Stomach (tissue), 9 donors: ENCODE results near the gene CMTM7. TPM values are rescaled to one million over a fixed set of nuclear protein-coding genes. Genes with fewer than 3 reads are reported as not detected.

ENCODE experiments used
- DNase-seq, 2 donors: peaks; one replicate each; pipeline versions ENCODE4 v3.0.0 to v3.0.0-alpha.2; 2013 to 2019
- H3K27ac ChIP-seq, 5 donors: fragments of 200-600 bp in 4 of 5; sonication (generic) in 4 of 5; one replicate each; pipeline ENCODE4 v1.5.1; 2013 to 2019; ENCODE audit warnings: mild to moderate bottlenecking in 1 of 5, moderate library complexity in 1 of 5
- H3K27me3 ChIP-seq, 3 donors: fragments of 200-600 bp; sonication (generic); one replicate each; pipeline ENCODE4 v1.5.1; 2017 to 2019; ENCODE audit warnings: mixed run types in 1 of 3
- H3K36me3 ChIP-seq, 4 donors: fragments of 200-600 bp; sonication (generic); 1 replicate in 3 of 4; 2 replicates in 1 of 4; pipeline ENCODE4 v1.5.1; 2016 to 2019
- H3K4me1 ChIP-seq, 4 donors: fragments of 200-600 bp; sonication (generic); one replicate each; pipeline ENCODE4 v1.5.1; 2016 to 2019
- H3K4me3 ChIP-seq, 4 donors: fragments of 200-600 bp; sonication (generic) in 3 of 4; one replicate each; pipeline ENCODE4 v1.5.1; 2016 to 2019; ENCODE audit warnings: mild to moderate bottlenecking in 1 of 4
- H3K9me3 ChIP-seq, 4 donors: fragments of 200-600 bp; sonication (generic); one replicate each; pipeline ENCODE4 v1.5.1; 2016 to 2019
- CTCF ChIP-seq, 7 experiments: fragments of 450-650 bp in 4 of 7; fragments of 200-600 bp in 3 of 7; sonication (generic) in 3 of 7; IDR thresholded peaks; one replicate each; pipeline ENCODE4 v1.5.1; 2016 to 2019; ENCODE audit warnings: antibody characterized with exemption in 7 of 7, control low read depth in 2 of 7, mild to moderate bottlenecking in 1 of 7
- EP300 ChIP-seq: sonication (generic); formaldehyde crosslinking; IDR thresholded peaks from one replicate; pipeline ENCODE4 v1.6.1; 2017; ENCODE audit warnings: antibody characterized with exemption
- POLR2A ChIP-seq, 4 donors: fragments of 450-650 bp; IDR thresholded peaks; one replicate each; pipeline ENCODE4 v1.6.1; 2016; ENCODE audit warnings: antibody characterized with exemption in 4 of 4, control low read depth in 2 of 4, mild to moderate bottlenecking in 1 of 4, moderate library complexity in 1 of 4
- POLR2AphosphoS5 ChIP-seq, 3 donors: sonication (generic); formaldehyde crosslinking; IDR thresholded peaks; one replicate each; pipeline ENCODE4 v1.6.1; 2016; ENCODE audit warnings: antibody characterized with exemption in 3 of 3
- WGBS, 5 donors: extraction: QIAGEN DNeasy Blood & Tissue Kit in 3 of 5; methylation state at CpG; one replicate each; pipeline versions ENCODE4 v1.1.5 to v1.1.7; 2013 to 2018; 5-methylcytosine and 5-hydroxymethylcytosine counted together
- intact Hi-C: fragments of 100-400 bp; cut with DNase I; formaldehyde crosslinking; loops from one replicate; pipeline ENCODE4 v1.15.1; 2023; ENCODE audit warnings: low total_unique reads
- polyA plus RNA-seq, 3 donors: library from polyadenylated mRNA; stranded (reverse); fragments of 200-250 nt; gene quantifications; one replicate each; pipeline ENCODE4 v1.2.3, GENCODE V29; 2013
- total RNA-seq, 5 donors: library from RNA; depleted of rRNA; stranded (reverse); fragments of >200 nt; gene quantifications; one replicate each; pipeline versions ENCODE4 v1.1.0 to v1.2.3, GENCODE V29; 2014 to 2016
- donor health status: healthy with polysubstance abuse.
- donor health status: Bipolar disorder and iron deficiency.
- donor health status: healthy.

CMTM7 gene
- total and polyA plus RNA-seq, 8 donors: 3.1 to 54.9 (median 7.4) TPM; not detected in 1

DNA sequence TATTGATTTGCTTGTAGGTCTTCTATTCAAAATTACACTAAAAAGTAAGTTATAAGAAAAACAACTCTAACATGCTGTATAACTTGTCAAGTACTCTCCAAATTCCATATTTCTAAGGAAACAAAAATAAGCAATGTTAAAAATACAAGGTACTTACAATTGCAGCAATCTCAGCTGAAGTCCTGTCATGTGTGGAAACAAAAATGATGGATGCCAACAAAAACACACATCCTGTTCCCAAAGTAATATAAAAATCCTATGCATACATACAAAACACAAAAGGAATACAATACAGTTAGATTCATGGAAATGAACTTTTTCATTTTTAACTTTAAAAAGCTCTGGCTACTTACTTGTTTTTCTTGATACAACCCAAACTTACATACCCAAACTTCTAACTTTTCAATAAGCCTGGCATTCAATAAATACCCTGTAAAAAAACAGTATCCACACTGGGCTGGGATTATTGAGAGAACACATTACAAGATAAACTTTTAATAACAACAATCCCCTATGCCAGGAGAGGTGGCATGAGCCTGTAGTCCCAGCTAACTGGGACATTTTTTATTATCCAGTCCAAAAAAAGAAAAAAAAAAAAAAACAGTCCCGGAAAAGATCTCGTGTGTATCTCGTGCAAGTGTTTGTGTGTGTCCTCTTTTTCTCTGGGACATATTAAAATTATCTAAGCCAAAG lies 96.3 kb downstream of the CMTM7 start:
- peaks cover 12 to 56% (median 45%) of the 10 kb centered on the region in 4 donors for H3K36me3 ChIP-seq
- peaks cover 0 to 22% (median 10%) of the 10 kb centered on the region in 4 donors for H3K4me1 ChIP-seq
- 84 to 97% (median 87%) methylated on average over 3 of the region's 3 CpGs for WGBS, 5 donors
- no peak overlapping the region for H3K4me3 ChIP-seq
- H3K27ac ChIP-seq: no peak overlapping the region
- no peaks in the 10 kb centered on the region for H3K27me3 ChIP-seq
- intact Hi-C loops: no loop called here
- H3K9me3 ChIP-seq: no peaks in the 10 kb centered on the region
- TF ChIP-seq POLR2AphosphoS5 (IDR thresholded peaks at IDR 0.05) (no peak), EP300 (no peak), CTCF (IDR thresholded peaks at IDR 0.05) (no peak), POLR2A (IDR thresholded peaks at IDR 0.05) (no peak)
- no peak for DNase-seq

- peaks cover under 1 to 28% (median 13%) of the 10 kb centered on the region in 4 donors for H3K4me1 ChIP-seq
- TF ChIP-seq CTCF (IDR thresholded peaks at IDR 0.05): no peak
- intact Hi-C loops: no loop called here
- H3K36me3 ChIP-seq: peaks cover 12 to 52% (median 41%) of the 10 kb centered on the region in 4 donors
- DNase-seq: no peak
- H3K9me3 ChIP-seq: no peaks in the 10 kb centered on the region
- H3K27ac ChIP-seq: no peak overlapping the region
- no peak overlapping the region for H3K4me3 ChIP-seq
- 90 to 96% (median 94%) methylated on average over 3 of the region's 3 CpGs for WGBS, 5 donors
- no peaks in the 10 kb centered on the region for H3K27me3 ChIP-seq
Observed at GRCh38 chr3:32488474-32489008, 96.9 kb downstream of the CMTM7 start.

DNA sequence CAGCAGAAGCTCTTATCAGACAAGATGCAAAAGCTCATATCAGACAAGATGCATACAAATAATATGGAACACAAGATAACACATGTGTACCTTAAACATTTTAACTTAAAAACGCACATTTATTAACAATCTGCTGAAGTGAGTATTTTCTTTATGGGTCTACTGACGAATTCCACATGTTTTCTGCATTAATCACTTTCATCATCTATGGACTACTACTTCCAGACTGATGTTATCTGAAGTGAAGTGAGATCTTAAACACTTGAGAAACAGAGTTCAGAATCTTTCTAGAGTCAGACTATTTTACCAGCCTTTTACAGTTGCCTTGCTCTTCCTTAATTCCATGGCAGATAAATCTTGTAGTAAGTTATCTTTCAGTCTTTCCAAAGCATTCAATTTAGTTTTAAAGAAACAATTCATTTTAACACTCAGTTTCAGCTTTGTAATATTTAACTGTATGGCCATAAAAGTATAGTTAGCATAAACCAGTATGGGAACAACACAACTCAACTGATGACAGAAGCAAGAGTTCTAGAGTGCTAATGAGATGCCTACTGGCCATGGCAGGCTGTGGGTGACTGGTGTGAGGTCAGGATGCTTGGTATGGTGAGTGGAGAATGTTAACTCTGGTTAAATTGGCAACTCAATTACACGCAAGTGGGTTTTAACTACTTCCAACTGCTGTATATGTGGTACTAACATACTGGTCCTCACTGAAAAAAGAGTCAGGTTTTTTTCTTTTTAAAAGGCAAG lies 101.2 kb downstream of the CMTM7 start:
- Histone ChIP-seq H3K27ac (no peak overlapping the region), H3K27me3 (no peaks in the 10 kb centered on the region), H3K9me3 (no peaks in the 10 kb centered on the region), H3K36me3 (peaks cover 0 to 24% (median 13%) of the 10 kb centered on the region in 4 donors), H3K4me1 (peaks cover 6 to 51% (median 29%) of the 10 kb centered on the region in 4 donors), H3K4me3 (no peak overlapping the region)
- intact Hi-C loops: no loop called here
- no peak for DNase-seq
- WGBS, 5 donors: 79 to 88% (median 86%) methylated on average over 3 of the region's 3 CpGs
- no peak for TF ChIP-seq POLR2AphosphoS5 (IDR thresholded peaks at IDR 0.05)
- no peak for TF ChIP-seq EP300
- TF ChIP-seq POLR2A (IDR thresholded peaks at IDR 0.05): no peak
- no peak for TF ChIP-seq CTCF (IDR thresholded peaks at IDR 0.05)

DNA sequence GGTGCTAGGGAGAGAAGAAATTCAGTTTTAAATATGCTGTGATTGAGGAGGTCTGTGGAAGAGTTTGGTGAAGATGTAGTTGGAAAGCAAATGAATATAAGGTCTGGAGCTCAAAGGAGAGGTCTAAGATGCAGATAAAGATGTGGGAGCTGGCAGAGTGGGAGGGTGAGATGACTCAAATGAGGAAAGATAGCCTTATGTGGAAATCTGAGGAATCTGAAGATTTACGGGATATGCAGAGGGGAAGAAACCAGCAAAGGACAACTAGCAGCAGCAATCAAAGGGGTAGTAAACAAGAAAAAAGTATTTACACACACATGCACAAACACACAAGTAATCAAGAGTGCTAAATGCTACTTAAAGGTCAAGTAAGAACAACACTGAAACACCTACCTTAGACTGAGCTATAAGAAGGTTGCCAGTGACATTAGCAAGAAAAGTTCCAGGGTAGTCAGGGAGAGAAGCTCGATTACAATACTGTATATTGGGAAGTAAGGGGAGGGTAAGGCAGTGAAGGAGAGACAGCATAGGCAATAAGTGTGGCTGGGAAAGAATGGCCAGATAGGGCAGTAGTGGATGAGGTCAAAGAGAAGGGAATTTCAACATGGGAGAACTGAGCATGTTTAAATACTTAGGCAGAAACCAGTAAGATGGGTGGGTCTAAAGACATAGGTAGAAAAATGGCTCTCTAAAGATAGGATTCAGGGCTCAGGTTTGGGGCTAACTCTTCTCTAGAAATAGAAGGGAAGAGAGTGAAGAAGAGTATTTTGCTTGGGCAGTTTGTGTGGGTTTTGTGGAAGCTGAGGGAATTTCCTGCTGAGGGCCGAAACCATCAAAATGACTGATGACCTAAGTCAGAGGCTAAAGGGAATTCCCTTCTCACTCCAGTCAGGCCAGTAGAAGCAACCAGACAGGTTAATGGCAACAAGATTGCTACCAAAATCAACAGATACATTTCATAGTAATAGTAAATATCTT lies 102.1 kb downstream of the CMTM7 start:
- Histone ChIP-seq H3K27ac (no peak overlapping the region), H3K4me3 (no peak overlapping the region)

More for the DNA sequence above, 102.1 kb downstream of the CMTM7 start:
- intact Hi-C loops: no loop called here
- no peaks in the 10 kb centered on the region for H3K27me3 ChIP-seq
- H3K9me3 ChIP-seq: no peaks in the 10 kb centered on the region
- 67 to 80% (median 76%) methylated on average over 3 of the region's 3 CpGs for WGBS, 5 donors
- no peak for TF ChIP-seq POLR2A (IDR thresholded peaks at IDR 0.05)
- TF ChIP-seq CTCF (IDR thresholded peaks at IDR 0.05): no peak
- no peak for TF ChIP-seq POLR2AphosphoS5 (IDR thresholded peaks at IDR 0.05)
- TF ChIP-seq EP300: no peak
- peaks cover 6 to 54% (median 30%) of the 10 kb centered on the region in 4 donors for H3K4me1 ChIP-seq
- no peak for DNase-seq
- H3K36me3 ChIP-seq: peaks cover 0 to 16% (median 9%) of the 10 kb centered on the region in 4 donors
